Mononuclear cell (primary cell): Measurements from ENCODE around the gene WDR5B. TPM values are rescaled to one million over a fixed set of nuclear protein-coding genes. Genes with fewer than 3 reads are reported as not detected.

Source experiments
- H3K27me3 ChIP-seq: 2 replicates; pipeline ENCODE4 v1.6.0; 2011; ENCODE audit warnings: low read length, control low read depth; ENCODE audit not compliant: insufficient read depth
- H3K4me1 ChIP-seq: 2 replicates; pipeline ENCODE4 v1.5.1; 2011; ENCODE audit warnings: mild to moderate bottlenecking, low read length, control low read depth; ENCODE audit not compliant: insufficient read depth
- H3K4me3 ChIP-seq: 2 replicates; pipeline ENCODE4 v1.5.1; 2011; ENCODE audit warnings: mild to moderate bottlenecking, low read length, moderate library complexity
- H3K9me3 ChIP-seq: 2 replicates; pipeline ENCODE4 v1.5.1; 2011; ENCODE audit warnings: low read depth, mild to moderate bottlenecking, control low read depth, low read length
- total RNA-seq: library from RNA; depleted of rRNA; stranded (reverse); fragments of >200 nt; gene quantifications from one replicate; pipeline ENCODE4 v1.2.3, GENCODE V29; 2012

Gene WDR5B
- total RNA-seq, 1 donor: 6.0 TPM

DNA sequence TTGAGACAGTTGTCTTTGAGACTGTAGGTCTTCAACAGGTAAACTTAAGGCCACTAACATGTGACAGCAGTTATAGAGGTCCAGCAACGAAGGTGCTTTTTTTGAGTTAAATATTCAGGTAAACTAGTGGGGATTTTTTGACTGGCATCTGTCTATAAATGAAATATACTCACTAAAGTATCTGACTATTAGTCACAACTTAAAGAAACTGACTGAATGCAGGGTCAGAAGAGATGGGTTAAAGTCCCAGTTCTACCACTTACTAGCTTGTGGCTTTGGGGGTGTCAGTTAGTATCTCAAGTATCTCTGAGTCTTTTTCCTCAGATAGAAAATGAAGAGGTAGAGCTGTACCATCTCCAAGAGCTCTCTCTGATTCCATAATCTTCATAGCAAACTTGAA lies 50.8 kb downstream of the WDR5B start:
- H3K9me3 ChIP-seq: no peaks in the 10 kb centered on the region
- H3K4me1 ChIP-seq: peaks cover under 1% of the 10 kb centered on the region
- no peaks in the 10 kb centered on the region for H3K27me3 ChIP-seq
- no peak overlapping the region for H3K4me3 ChIP-seq

GRCh38 chr3:122364490-122364889 lies 51.4 kb downstream of the WDR5B start:
- H3K9me3 ChIP-seq: no peaks in the 10 kb centered on the region
- H3K27me3 ChIP-seq: no peaks in the 10 kb centered on the region
- H3K4me1 ChIP-seq: no peaks in the 10 kb centered on the region
- no peak overlapping the region for H3K4me3 ChIP-seq

Other genes with a start within 250 kb of the WDR5B start
- gene CASR, start 232.4 kb downstream of the WDR5B start, total RNA-seq: 1.2 TPM
- 90.5 TPM for gene CSTA, start 90.8 kb downstream of the WDR5B start, total RNA-seq
- 16.1 TPM for gene MIX23, start 32.8 kb downstream of the WDR5B start, total RNA-seq
- gene FAM162A, start 31.9 kb downstream of the WDR5B start, total RNA-seq: 19.2 TPM
- 21.8 TPM for gene KPNA1, start 98.9 kb upstream of the WDR5B start, total RNA-seq
- 25.6 TPM for gene PARP9, start 148.2 kb upstream of the WDR5B start, total RNA-seq
- gene DTX3L, start 148.3 kb upstream of the WDR5B start, total RNA-seq: 26.7 TPM
- gene PARP15, start 161.6 kb upstream of the WDR5B start, total RNA-seq: 44.4 TPM